CD14-positive monocyte (primary cell): ENCODE data around the gene FAM228B. TPM values are rescaled to one million over a fixed set of nuclear protein-coding genes. Genes with fewer than 3 reads are reported as not detected.

Source experiments
- DNase-seq, 3 donors: peaks; one replicate each; pipeline ENCODE4 v3.0.0-alpha.2; 2011 to 2022
- H2AFZ ChIP-seq: 2 replicates; pipeline ENCODE4 v1.6.0; 2012; ENCODE audit warnings: mild to moderate bottlenecking, low read depth, low read length, inconsistent platforms; ENCODE audit not compliant: insufficient read depth, poor library complexity, severe bottlenecking
- H3K27ac ChIP-seq, 2 donors: 1 replicate in 1 of 2; 2 replicates in 1 of 2; pipeline ENCODE4 v1.5.1; 2012 to 2013; ENCODE audit warnings: low read length in 2 of 2, control low read depth in 1 of 2, inconsistent platforms in 1 of 2, low read depth in 1 of 2, mild to moderate bottlenecking in 1 of 2
- H3K27me3 ChIP-seq, 2 donors: one replicate each; pipeline versions ENCODE4 v1.6.0 to v1.6.1; 2011 to 2013; ENCODE audit warnings: low read length in 2 of 2; ENCODE audit not compliant: control insufficient read depth in 2 of 2, insufficient read depth in 2 of 2
- H3K36me3 ChIP-seq, 2 donors: replicated peaks in 1 of 2; 1 replicate in 1 of 2; 2 replicates in 1 of 2; pipeline versions ENCODE4 v1.5.1 to v1.6.1; 2012 to 2013; ENCODE audit warnings: low read length in 2 of 2, control low read depth in 1 of 2, inconsistent platforms in 1 of 2, mild to moderate bottlenecking in 1 of 2; ENCODE audit not compliant: insufficient read depth in 2 of 2, control insufficient read depth in 1 of 2
- H3K4me1 ChIP-seq, 2 donors: 1 replicate in 1 of 2; 2 replicates in 1 of 2; pipeline versions ENCODE4 v1.5.1 to v1.6.1; 2012 to 2013; ENCODE audit warnings: low read length in 2 of 2, control low read depth in 1 of 2, inconsistent platforms in 1 of 2, mild to moderate bottlenecking in 1 of 2, moderate library complexity in 1 of 2; ENCODE audit not compliant: insufficient read depth in 2 of 2, control insufficient read depth in 1 of 2
- H3K4me2 ChIP-seq: replicated peaks from 2 replicates; pipeline ENCODE3; 2012; ENCODE audit warnings: low read length, moderate library complexity, mild to moderate bottlenecking; ENCODE audit not compliant: poor library complexity, severe bottlenecking; ENCODE audit errors: extremely low read depth
- H3K4me3 ChIP-seq, 3 experiments: fragments of 200-600 bp in 1 of 3; sonication (generic) in 1 of 3; replicated peaks in 1 of 3; 1 replicate in 2 of 3; 2 replicates in 1 of 3; pipeline ENCODE4 v1.5.1; 2011 to 2013; ENCODE audit warnings: low read length in 3 of 3, mild to moderate bottlenecking in 3 of 3, control low read depth in 2 of 3, low read depth in 2 of 3, inconsistent platforms in 1 of 3, moderate library complexity in 1 of 3
- H3K79me2 ChIP-seq: 2 replicates; pipeline ENCODE4 v1.6.0; 2012; ENCODE audit warnings: mild to moderate bottlenecking, control low read depth, inconsistent platforms, low read length, moderate library complexity; ENCODE audit not compliant: insufficient read depth
- H3K9ac ChIP-seq: 2 replicates; pipeline ENCODE4 v1.6.0; 2017; ENCODE audit warnings: low read length, mild to moderate bottlenecking; ENCODE audit not compliant: insufficient read depth, poor library complexity, severe bottlenecking
- H3K9me3 ChIP-seq, 2 donors: replicated peaks in 1 of 2; 1 replicate in 1 of 2; 2 replicates in 1 of 2; pipeline versions ENCODE4 v1.5.1 to v1.6.1; 2012 to 2013; ENCODE audit warnings: low read length in 2 of 2, control low read depth in 1 of 2; ENCODE audit not compliant: control insufficient read depth in 1 of 2, insufficient read depth in 1 of 2
- H4K20me1 ChIP-seq: 2 replicates; pipeline ENCODE4 v1.6.0; 2012; ENCODE audit warnings: mild to moderate bottlenecking, low read length, control low read depth, moderate library complexity; ENCODE audit not compliant: insufficient read depth
- H3K27ac Mint-ChIP-seq, 7 donors: one replicate each; pipeline ENCODE4 v1.8.0; 2020; ENCODE audit warnings: mild to moderate bottlenecking in 7 of 7, mixed read lengths in 7 of 7, moderate library complexity in 6 of 7, inconsistent platforms in 2 of 7
- H3K27me3 Mint-ChIP-seq, 3 donors: one replicate each; pipeline ENCODE4 v1.8.0; 2021 to 2022; ENCODE audit warnings: low read depth in 3 of 3, mild to moderate bottlenecking in 3 of 3, mixed read lengths in 3 of 3, moderate library complexity in 3 of 3, inconsistent platforms in 1 of 3
- H3K36me3 Mint-ChIP-seq, 2 donors: one replicate each; pipeline ENCODE4 v1.8.0; 2020; ENCODE audit warnings: mixed read lengths in 2 of 2, inconsistent platforms in 1 of 2, mild to moderate bottlenecking in 1 of 2
- H3K4me1 Mint-ChIP-seq: one replicate; pipeline ENCODE4 v1.8.0; 2020; ENCODE audit warnings: mild to moderate bottlenecking, mixed read lengths
- H3K4me3 Mint-ChIP-seq, 2 donors: one replicate each; pipeline ENCODE4 v1.8.0; 2020; ENCODE audit warnings: mild to moderate bottlenecking in 2 of 2, mixed read lengths in 2 of 2, moderate library complexity in 1 of 2
- H3K9me3 Mint-ChIP-seq, 7 donors: one replicate each; pipeline ENCODE4 v1.8.0; 2020 to 2022; ENCODE audit warnings: mixed read lengths in 7 of 7, mild to moderate bottlenecking in 6 of 7, moderate library complexity in 6 of 7, inconsistent platforms in 2 of 7
- WGBS: methylation state at CpG from one replicate; pipeline ENCODE4 v1.1.5; 2013; ENCODE audit warnings: missing lambda C conversion rate; ENCODE audit not compliant: insufficient coverage; 5-methylcytosine and 5-hydroxymethylcytosine counted together
- intact Hi-C, 2 donors: fragments of 100-400 bp; cut with micrococcal nuclease; formaldehyde crosslinking; loops; one replicate each; pipeline versions ENCODE4 v1.15.0 to v1.15.1; 2023
- polyA plus RNA-seq, 3 donors: library from polyadenylated mRNA; depleted of rRNA in 1 of 3; unstranded in 2 of 3; stranded (reverse) in 1 of 3; fragments of 300-500 nt in 2 of 3; fragments of >200 nt in 1 of 3; fragmentation: Illumina TruSeq in 2 of 3; gene quantifications; 1 replicate in 2 of 3; 2 replicates in 1 of 3; pipeline ENCODE4 v1.2.3, GENCODE V29; 2012 to 2021
- TF ChIP-seq, protein P1 (sequence below): fragments of 200-600 bp; IDR thresholded peaks from one replicate; pipeline ENCODE4 v1.8.0; 2022; ENCODE audit warnings: antibody characterized with exemption, mild to moderate bottlenecking

FAM228B gene
- polyA plus RNA-seq, 3 donors, result 6.5 to 16.1 (median 7.5) TPM

DNA sequence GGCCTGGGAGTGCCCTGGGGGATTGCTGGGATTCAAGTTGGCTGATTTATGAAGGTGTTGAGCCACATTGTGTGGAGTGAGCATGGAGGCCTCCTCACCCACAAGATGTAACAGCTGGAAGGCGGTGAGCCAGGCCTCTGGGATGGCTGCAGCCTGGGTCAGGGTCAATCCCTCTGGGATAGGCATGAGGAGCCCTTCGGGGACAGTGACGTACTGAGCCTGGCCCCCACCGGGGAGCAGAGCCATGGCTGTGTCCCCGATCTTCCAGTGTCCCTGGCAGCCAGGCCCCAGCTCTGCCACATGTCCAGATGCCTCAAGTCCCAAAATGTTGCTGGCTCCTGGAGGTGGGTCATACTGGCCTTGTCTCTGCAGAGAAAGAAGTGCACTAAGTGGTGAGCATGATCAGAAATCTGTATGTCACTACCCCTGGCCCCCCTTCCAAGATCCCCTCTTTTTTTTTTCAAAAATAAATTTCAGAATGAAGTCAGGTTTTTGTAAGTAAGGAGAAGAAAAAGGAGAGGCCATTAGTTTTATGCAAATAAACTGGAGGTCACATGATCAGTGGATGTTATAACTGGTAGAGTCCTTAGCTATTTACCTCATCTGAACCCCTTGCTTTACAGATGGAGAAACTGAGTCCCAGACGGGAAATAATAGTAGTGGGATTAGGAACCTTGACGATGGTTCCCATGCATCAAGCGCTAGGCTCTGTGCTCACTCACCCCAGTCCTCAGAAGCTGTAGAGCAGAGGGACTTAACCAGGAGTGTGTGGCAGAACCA lies 40.3 kb upstream of the FAM228B start:
- H3K4me3 ChIP-seq, result peak overlapping the region; percentile 42 to 92 (median 74)
- peak overlapping the region; percentile 92 for H2AFZ ChIP-seq
- Mint-ChIP-seq H3K27ac (peak overlapping the region; percentile 87 to 95 (median 93)), H3K27me3 (peaks cover 0 to 1% (median 0%) of the 10 kb centered on the region in 3 donors), H3K36me3 (peaks cover 18 to 35% of the 10 kb centered on the region in 2 donors), H3K4me1 (peaks cover 47% of the 10 kb centered on the region), H3K9me3 (peaks cover 0 to 3% (median 0%) of the 10 kb centered on the region in 7 donors), H3K4me3 (peak overlapping the region; percentile 94)
- H3K27ac ChIP-seq, result peak overlapping the region; percentile 86 to 92
- peaks cover 46 to 51% of the 10 kb centered on the region in 2 donors for H3K4me1 ChIP-seq
- H3K79me2 ChIP-seq, result peaks cover 42% of the 10 kb centered on the region
- no peaks in the 10 kb centered on the region for H4K20me1 ChIP-seq
- intact Hi-C loops, result loop anchor here (5.0 kb wide), 3 partner anchors 36 to 256 kb away; partner anchors contain the start of genes ATAD2B (in 1 of the 2), FKBP1B (in 1 of the 2) and WDCP (in 1 of the 2)
- H3K36me3 ChIP-seq, result peaks cover 6 to 31% of the 10 kb centered on the region in 2 donors
- no peaks in the 10 kb centered on the region for H3K27me3 ChIP-seq
- 97% methylated on average over 5 of the region's 8 CpGs for WGBS
- TF ChIP-seq, protein P1, sequence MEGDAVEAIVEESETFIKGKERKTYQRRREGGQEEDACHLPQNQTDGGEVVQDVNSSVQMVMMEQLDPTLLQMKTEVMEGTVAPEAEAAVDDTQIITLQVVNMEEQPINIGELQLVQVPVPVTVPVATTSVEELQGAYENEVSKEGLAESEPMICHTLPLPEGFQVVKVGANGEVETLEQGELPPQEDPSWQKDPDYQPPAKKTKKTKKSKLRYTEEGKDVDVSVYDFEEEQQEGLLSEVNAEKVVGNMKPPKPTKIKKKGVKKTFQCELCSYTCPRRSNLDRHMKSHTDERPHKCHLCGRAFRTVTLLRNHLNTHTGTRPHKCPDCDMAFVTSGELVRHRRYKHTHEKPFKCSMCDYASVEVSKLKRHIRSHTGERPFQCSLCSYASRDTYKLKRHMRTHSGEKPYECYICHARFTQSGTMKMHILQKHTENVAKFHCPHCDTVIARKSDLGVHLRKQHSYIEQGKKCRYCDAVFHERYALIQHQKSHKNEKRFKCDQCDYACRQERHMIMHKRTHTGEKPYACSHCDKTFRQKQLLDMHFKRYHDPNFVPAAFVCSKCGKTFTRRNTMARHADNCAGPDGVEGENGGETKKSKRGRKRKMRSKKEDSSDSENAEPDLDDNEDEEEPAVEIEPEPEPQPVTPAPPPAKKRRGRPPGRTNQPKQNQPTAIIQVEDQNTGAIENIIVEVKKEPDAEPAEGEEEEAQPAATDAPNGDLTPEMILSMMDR, result no peak
- H3K9me3 ChIP-seq, result no peaks in the 10 kb centered on the region
- H3K4me2 ChIP-seq, result peak overlapping the region; percentile 87
- H3K9ac ChIP-seq, result peak overlapping the region; percentile 76
- no peak for DNase-seq

DNA sequence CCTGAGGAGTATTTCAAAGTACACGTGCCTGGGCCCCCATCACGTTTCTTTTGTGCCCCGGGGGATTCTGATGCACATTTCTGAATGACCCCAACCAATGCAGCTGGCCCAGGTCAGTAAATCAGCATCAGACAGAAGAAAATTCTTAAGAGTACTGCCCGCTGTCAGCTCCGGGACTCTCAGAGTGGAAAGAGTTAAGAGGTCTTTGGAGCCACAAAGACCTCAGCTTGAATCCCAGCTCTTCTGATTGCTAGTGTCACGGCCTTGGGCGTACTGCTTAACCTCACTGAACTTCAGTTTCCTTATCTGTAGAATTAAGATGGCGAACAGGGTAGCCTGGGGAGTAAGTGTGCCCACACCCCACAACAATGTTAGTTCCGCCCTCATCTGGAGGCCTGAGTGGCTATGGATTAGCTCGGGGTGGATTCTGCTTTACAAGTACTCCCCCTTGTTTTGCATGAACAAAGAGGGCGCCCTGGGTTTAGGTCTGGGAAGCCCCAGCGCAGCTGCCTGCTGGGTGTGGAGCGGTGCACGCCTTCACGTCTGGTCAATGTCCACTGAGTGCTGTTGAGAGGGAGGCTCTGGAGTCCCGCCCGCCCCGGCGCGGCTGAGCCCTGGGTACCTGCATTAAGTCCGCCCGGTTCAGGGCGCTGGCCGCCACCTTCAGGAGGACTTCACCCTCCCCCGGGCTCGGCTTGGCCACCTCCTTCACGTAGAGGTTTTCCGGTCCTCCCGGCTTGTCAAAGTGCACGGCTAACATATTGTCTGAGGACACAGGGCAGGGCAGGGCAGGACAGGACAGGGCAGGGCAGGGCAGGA lies 39.5 kb upstream of the FAM228B start:
- WGBS, result 11% methylated on average over 26 of the region's 30 CpGs
- Histone ChIP-seq H3K36me3 (peaks cover 6 to 32% of the 10 kb centered on the region in 2 donors), H3K27me3 (no peaks in the 10 kb centered on the region), H3K9me3 (no peaks in the 10 kb centered on the region), H3K4me1 (peaks cover 44 to 52% of the 10 kb centered on the region in 2 donors), H3K79me2 (peaks cover 34% of the 10 kb centered on the region), H4K20me1 (no peaks in the 10 kb centered on the region), H3K4me2 (peak overlapping the region; percentile 87), H2AFZ (peak overlapping the region; percentile 92), H3K27ac (peak overlapping the region; percentile 86 to 92), H3K9ac (peak overlapping the region; percentile 76), H3K4me3 (peak overlapping the region; percentile 42 to 92 (median 74))
- Mint-ChIP-seq H3K27ac (peak overlapping the region; percentile 87 to 95 (median 93)), H3K9me3 (peaks cover 0 to 3% (median 0%) of the 10 kb centered on the region in 7 donors), H3K36me3 (peaks cover 18 to 42% of the 10 kb centered on the region in 2 donors), H3K27me3 (peaks cover 0 to 1% (median 0%) of the 10 kb centered on the region in 3 donors), H3K4me1 (peaks cover 49% of the 10 kb centered on the region), H3K4me3 (peak overlapping the region; percentile 94)
- DNase-seq, result peak; percentile 68 to 77 (median 70)
- intact Hi-C loops, result loop anchor here (2.0 to 5.0 kb wide), 5 partner anchors 36 to 256 kb away; partner anchors contain the start of genes WDCP (in 2 of the 2), ATAD2B (in 1 of the 2) and FKBP1B (in 1 of the 2)
- TF ChIP-seq, protein P1, result no peak
